Inflammatory macrophage treated with lipopolysaccharide for 1 hour (primary cell): ENCODE data around the gene CLCNKB.
"Not testable (repeated sequence)": the region's sequence is repeated elsewhere in the genome, so short reads cannot be mapped to it uniquely, and the experiment has no call there.

ENCODE experiments used
- DNase-seq, 2 donors: peaks; one replicate each; pipeline ENCODE4 v3.0.0-alpha.2; 2020 to 2022

CLCNKB gene

GRCh38 chr1:16061989-16062686, 18.6 kb downstream of the CLCNKB start:
- not testable (repeated sequence) for DNase-seq

- not testable (repeated sequence) for DNase-seq
These were observed 19.1 kb downstream of the CLCNKB start for GRCh38 chr1:16062687-16063075.

- no peak for DNase-seq
These were observed 19.7 kb downstream of the CLCNKB start for GRCh38 chr1:16063226-16063829.

GRCh38 chr1:16063921-16064320, 20.3 kb downstream of the CLCNKB start:
- DNase-seq, result no peak

GRCh38 chr1:16064536-16065268, 21.1 kb downstream of the CLCNKB start:
- no peak for DNase-seq

GRCh38 chr1:16065269-16065576, 21.6 kb downstream of the CLCNKB start:
- DNase-seq, result no peak

GRCh38 chr1:16066245-16066644, 22.7 kb downstream of the CLCNKB start:
- no peak for DNase-seq

- no peak for DNase-seq
These were observed 23.7 kb downstream of the CLCNKB start for GRCh38 chr1:16067127-16067768.

- no peak for DNase-seq
These were observed 24.4 kb downstream of the CLCNKB start for GRCh38 chr1:16067933-16068332.

GRCh38 chr1:16068356-16069270, 25.0 kb downstream of the CLCNKB start:
- DNase-seq, result no peak

- DNase-seq, result no peak
These were observed 27.2 kb downstream of the CLCNKB start for GRCh38 chr1:16070640-16071355.

GRCh38 chr1:16071614-16072013, 28.0 kb downstream of the CLCNKB start:
- DNase-seq, result no peak

- DNase-seq, result no peak
These were observed 28.5 kb downstream of the CLCNKB start for GRCh38 chr1:16072095-16072494.

- DNase-seq, result no peak
These were observed 29.3 kb downstream of the CLCNKB start for GRCh38 chr1:16072616-16073484.

GRCh38 chr1:16073490-16074119, 30.0 kb downstream of the CLCNKB start, which contains the start of gene FAM131C:
FAM131C (minus strand) TSS chr1:16073651; CDS start chr1:16073442, 209 bp downstream.
- no peak for DNase-seq

- no peak for DNase-seq
These were observed 30.6 kb downstream of the CLCNKB start for GRCh38 chr1:16074217-16074616.

GRCh38 chr1:16075337-16076030, 31.9 kb downstream of the CLCNKB start:
- no peak for DNase-seq

GRCh38 chr1:16076031-16076864, 32.7 kb downstream of the CLCNKB start:
- no peak for DNase-seq

GRCh38 chr1:16076865-16077238, 33.3 kb downstream of the CLCNKB start:
- DNase-seq, result no peak
